ENCODE data around the gene CFLAR.

Gene CFLAR

GRCh38 chr2:201072201-201072530 lies 43.8 kb upstream of the CFLAR start:
- no peaks in the 10 kb centered on the region for H3K27me3 ChIP-seq (ENCODE audit: control insufficient read depth, low read length)
- H4K20me1 ChIP-seq (ENCODE audit: control insufficient read depth, insufficient read depth, low read depth, low read length) = peaks cover 2% of the 10 kb centered on the region; the same call in 1 of the 2 replicates
- H3K4me3 ChIP-seq (ENCODE audit: low read length) = peak overlapping the region; percentile 94
- no peaks in the 10 kb centered on the region for H3K9me2 ChIP-seq (replicated peaks; ENCODE audit: control insufficient read depth, low read length)
- peak overlapping the region; percentile 84 for H3K4me2 ChIP-seq (ENCODE audit: low read length)
- peaks cover 29% of the 10 kb centered on the region for H3K4me1 ChIP-seq (ENCODE audit: control insufficient read depth, low read length)
- H3K79me2 ChIP-seq (ENCODE audit: control insufficient read depth, low read length) = peaks cover 83% of the 10 kb centered on the region
- H3K27ac ChIP-seq (ENCODE audit: low read depth, low read length) = peak overlapping the region; percentile 65
- no peak for TF ChIP-seq CTCF (IDR thresholded peaks at IDR 0.05; ENCODE audit: low read depth, low read length, poor library complexity, severe bottlenecking)
- TF ChIP-seq EZH2phosphoT487 (IDR thresholded peaks at IDR 0.05; ENCODE audit: borderline replicate concordance, low read length) = no peak
- H3K36me3 ChIP-seq (ENCODE audit: control insufficient read depth, low read length) = peaks cover 3% of the 10 kb centered on the region; the same call in 1 of the 2 replicates
- no peaks in the 10 kb centered on the region for H3K9me3 ChIP-seq (ENCODE audit: control insufficient read depth, insufficient read depth, low read length)
- H3F3A ChIP-seq (ENCODE audit: control insufficient read depth, insufficient read depth) = 0 out of 2 replicates have a peak, but pooled peaks cover under 1% of the 10 kb centered on the region

GRCh38 chr2:201073071-201073470 lies 42.9 kb upstream of the CFLAR start:
- Histone ChIP-seq H3K79me2 (ENCODE audit: control insufficient read depth, low read length) (peaks cover 79% of the 10 kb centered on the region), H3F3A (ENCODE audit: control insufficient read depth, insufficient read depth) (peaks cover 2% of the 10 kb centered on the region; the same call in 1 of the 2 replicates), H3K27ac (ENCODE audit: low read depth, low read length) (no peak overlapping the region), H3K4me2 (ENCODE audit: low read length) (peak overlapping the region; percentile 84), H3K4me1 (ENCODE audit: control insufficient read depth, low read length) (peaks cover 29% of the 10 kb centered on the region), H3K4me3 (ENCODE audit: low read length) (peak overlapping the region; percentile 94), H3K27me3 (ENCODE audit: control insufficient read depth, low read length) (no peaks in the 10 kb centered on the region), H3K36me3 (ENCODE audit: control insufficient read depth, low read length) (peaks cover 3% of the 10 kb centered on the region; the same call in 1 of the 2 replicates), H3K9me2 (replicated peaks; ENCODE audit: control insufficient read depth, low read length) (no peaks in the 10 kb centered on the region), H3K9me3 (ENCODE audit: control insufficient read depth, insufficient read depth, low read length) (no peaks in the 10 kb centered on the region), H4K20me1 (ENCODE audit: control insufficient read depth, insufficient read depth, low read depth, low read length) (peaks cover 2% of the 10 kb centered on the region; the same call in 1 of the 2 replicates)
- TF ChIP-seq CTCF (IDR thresholded peaks at IDR 0.05; ENCODE audit: low read depth, low read length, poor library complexity, severe bottlenecking) = no peak
- no peak for TF ChIP-seq EZH2phosphoT487 (IDR thresholded peaks at IDR 0.05; ENCODE audit: borderline replicate concordance, low read length)

GRCh38 chr2:201074996-201075395 lies 41.0 kb upstream of the CFLAR start:
- Histone ChIP-seq H3K9me2 (replicated peaks; ENCODE audit: control insufficient read depth, low read length) (no peaks in the 10 kb centered on the region), H3K4me3 (ENCODE audit: low read length) (no peak overlapping the region), H3K4me1 (ENCODE audit: control insufficient read depth, low read length) (peaks cover 15% of the 10 kb centered on the region), H3K27ac (ENCODE audit: low read depth, low read length) (no peak overlapping the region), H3K4me2 (ENCODE audit: low read length) (no peak overlapping the region), H4K20me1 (ENCODE audit: control insufficient read depth, insufficient read depth, low read depth, low read length) (0 out of 2 replicates have a peak, but pooled peaks cover 2% of the 10 kb centered on the region), H3K27me3 (ENCODE audit: control insufficient read depth, low read length) (no peaks in the 10 kb centered on the region), H3K9me3 (ENCODE audit: control insufficient read depth, insufficient read depth, low read length) (no peaks in the 10 kb centered on the region), H3K79me2 (ENCODE audit: control insufficient read depth, low read length) (peaks cover 60% of the 10 kb centered on the region), H3F3A (ENCODE audit: control insufficient read depth, insufficient read depth) (peaks cover 5% of the 10 kb centered on the region; the same call in 1 of the 2 replicates), H3K36me3 (ENCODE audit: control insufficient read depth, low read length) (peaks cover 16% of the 10 kb centered on the region)
- TF ChIP-seq EZH2phosphoT487 (IDR thresholded peaks at IDR 0.05; ENCODE audit: borderline replicate concordance, low read length) (no peak), CTCF (IDR thresholded peaks at IDR 0.05; ENCODE audit: low read depth, low read length, poor library complexity, severe bottlenecking) (no peak)

Data from DOHH2 (cell line).